ENCODE data around the gene FGB.

DNA sequence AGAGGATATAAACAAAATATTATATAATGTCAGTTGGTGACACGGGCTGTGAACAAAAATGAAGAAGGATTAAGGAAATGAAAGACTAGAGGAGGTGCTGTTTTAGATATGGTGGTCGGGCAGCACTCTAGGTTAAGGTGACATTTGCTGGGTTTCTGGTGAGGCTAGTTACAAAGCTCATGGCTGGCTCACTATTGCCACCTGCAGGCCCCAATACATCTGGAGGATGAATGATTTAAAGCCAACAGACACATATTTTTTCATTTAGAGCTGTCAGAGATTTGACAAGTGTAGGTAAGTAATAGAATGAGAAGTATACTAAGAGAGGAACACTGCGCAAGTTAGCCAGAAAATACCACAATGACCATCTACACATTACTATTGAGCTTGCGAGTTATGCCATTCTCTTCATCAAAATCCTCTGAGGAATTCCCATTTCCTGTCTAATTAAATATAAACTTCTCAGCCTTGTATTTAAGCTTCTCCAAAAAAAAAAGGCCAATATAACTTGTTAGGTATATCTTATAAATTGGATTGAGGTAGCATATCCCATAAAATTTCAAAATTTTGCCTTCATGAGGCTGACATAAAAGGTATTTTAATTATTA, 56.0 kb downstream of the FGB start:
- TF ChIP-seq EZH2phosphoT487 (IDR thresholded peaks at IDR 0.05; ENCODE audit: insufficient read depth, low read depth) = no peak
- no peak for TF ChIP-seq EZH2 (IDR thresholded peaks at IDR 0.05; ENCODE audit: insufficient read depth, poor library complexity, severe bottlenecking)
